Neuron (in vitro differentiated cells): ENCODE data around the gene LBX2.

Experiments
- H2AFZ ChIP-seq: one replicate; pipeline ENCODE4 v1.6.1; 2013; ENCODE audit warnings: low read depth, mild to moderate bottlenecking, inconsistent platforms, low read length, moderate library complexity
- H3K27me3 ChIP-seq: one replicate; pipeline ENCODE4 v1.6.1; 2013; ENCODE audit warnings: low read length; ENCODE audit not compliant: insufficient read depth
- H3K36me3 ChIP-seq: one replicate; pipeline ENCODE4 v1.6.1; 2013; ENCODE audit warnings: low read length; ENCODE audit not compliant: insufficient read depth
- H3K4me1 ChIP-seq: one replicate; pipeline ENCODE4 v1.6.1; 2013; ENCODE audit warnings: low read length; ENCODE audit not compliant: insufficient read depth
- H3K4me3 ChIP-seq: 2 replicates; pipeline ENCODE4 v1.5.1; 2013; ENCODE audit warnings: mild to moderate bottlenecking, low read length, moderate library complexity
- H3K9me3 ChIP-seq: one replicate; pipeline ENCODE4 v1.6.1; 2013; ENCODE audit warnings: low read length

LBX2 gene

GRCh38 chr2:74531666-74532065 lies 32.3 kb upstream of the LBX2 start:
- peaks cover 27% of the 10 kb centered on the region for H3K4me1 ChIP-seq
- H2AFZ ChIP-seq: no peak overlapping the region
- peaks cover 38% of the 10 kb centered on the region for H3K36me3 ChIP-seq
- no peak overlapping the region for H3K4me3 ChIP-seq
- no peaks in the 10 kb centered on the region for H3K27me3 ChIP-seq
- H3K9me3 ChIP-seq: no peaks in the 10 kb centered on the region

- Histone ChIP-seq H3K36me3 (peaks cover 49% of the 10 kb centered on the region), H3K27me3 (no peaks in the 10 kb centered on the region), H2AFZ (peak overlapping the region; percentile 62), H3K4me1 (peaks cover 27% of the 10 kb centered on the region), H3K9me3 (no peaks in the 10 kb centered on the region), H3K4me3 (peak overlapping the region; percentile 82)
These were observed 31.1 kb upstream of the LBX2 start for GRCh38 chr2:74530239-74531187.

DNA sequence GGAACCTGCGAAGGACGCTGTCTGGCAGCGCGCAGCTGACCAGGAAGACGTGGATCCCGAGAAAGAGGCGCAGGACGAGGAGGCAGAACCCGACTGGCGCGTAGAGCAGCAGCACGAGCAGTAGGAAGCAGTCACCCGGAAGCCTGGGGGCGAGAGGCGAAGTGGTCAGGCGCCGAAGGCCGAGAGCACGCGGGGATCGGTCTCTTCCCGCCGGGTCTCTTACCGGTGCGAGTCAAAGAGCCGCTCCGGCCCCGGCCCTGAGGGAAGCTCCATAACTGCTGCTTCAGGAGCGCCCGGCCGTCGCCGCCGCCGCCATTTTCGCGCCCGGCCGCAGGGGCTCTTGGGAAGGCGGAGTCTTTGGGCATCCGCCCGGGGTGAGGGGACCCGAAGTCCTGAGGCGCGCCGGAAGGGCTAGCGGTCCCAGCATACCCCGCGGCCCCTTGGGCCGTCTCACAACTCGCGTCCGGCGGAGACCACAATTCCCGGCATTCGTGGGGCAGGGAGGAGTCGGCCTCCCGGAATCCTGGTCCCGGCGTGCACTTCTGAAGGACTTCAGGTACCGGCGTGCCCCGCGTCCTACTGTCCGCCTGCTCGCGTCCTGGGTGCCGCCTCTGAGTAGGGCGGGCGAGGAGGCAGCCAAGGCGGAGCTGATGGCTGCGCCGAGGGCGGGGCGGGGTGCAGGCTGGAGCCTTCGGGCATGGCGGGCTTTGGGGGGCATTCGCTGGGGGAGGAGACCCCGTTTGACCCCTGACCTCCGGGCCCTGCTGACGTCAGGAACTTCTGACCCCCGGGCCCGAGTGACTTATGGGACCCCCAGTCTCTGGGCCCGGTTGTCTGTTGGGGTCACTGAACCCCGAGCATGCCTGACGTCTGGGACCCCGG lies 30.2 kb upstream of the LBX2 start, which contains the start of the genes AUP1 and HTRA2:
Gene AUP1 (minus strand): TSS at position 350 of the 882 bp plus-strand sequence. CDS start 77 bp downstream, at position 273.
Gene HTRA2 (plus strand): TSS at position 577 of the 882 bp plus-strand sequence. CDS start 74 bp downstream, at position 651.
- no peaks in the 10 kb centered on the region for H3K27me3 ChIP-seq
- peak within 1 kb of the TSS; percentile 62 for H2AFZ ChIP-seq
- peaks cover 27% of the 10 kb centered on the region for H3K4me1 ChIP-seq
- no peaks in the 10 kb centered on the region for H3K9me3 ChIP-seq
- peak within 1 kb of the TSS; percentile 82 for H3K4me3 ChIP-seq
- peaks cover 48% of the 10 kb centered on the region for H3K36me3 ChIP-seq

GRCh38 chr2:74528600-74529356 lies 29.4 kb upstream of the LBX2 start:
- H3K4me1 ChIP-seq: peaks cover 27% of the 10 kb centered on the region
- peak overlapping the region; percentile 82 for H3K4me3 ChIP-seq
- H2AFZ ChIP-seq: peak overlapping the region; percentile 52
- H3K27me3 ChIP-seq: no peaks in the 10 kb centered on the region
- H3K36me3 ChIP-seq: peaks cover 44% of the 10 kb centered on the region
- no peaks in the 10 kb centered on the region for H3K9me3 ChIP-seq

GRCh38 chr2:74527741-74528140 lies 28.3 kb upstream of the LBX2 start:
- peaks cover 38% of the 10 kb centered on the region for H3K36me3 ChIP-seq
- no peak overlapping the region for H3K4me3 ChIP-seq
- H3K9me3 ChIP-seq: no peaks in the 10 kb centered on the region
- peaks cover 27% of the 10 kb centered on the region for H3K4me1 ChIP-seq
- no peaks in the 10 kb centered on the region for H3K27me3 ChIP-seq
- no peak overlapping the region for H2AFZ ChIP-seq

GRCh38 chr2:74526649-74527230 lies 27.3 kb upstream of the LBX2 start:
- Histone ChIP-seq H3K36me3 (peaks cover 30% of the 10 kb centered on the region), H3K27me3 (peaks cover 10% of the 10 kb centered on the region), H3K4me3 (no peak overlapping the region), H3K9me3 (no peaks in the 10 kb centered on the region), H2AFZ (no peak overlapping the region), H3K4me1 (peaks cover 25% of the 10 kb centered on the region)

- H3K36me3 ChIP-seq: peaks cover 26% of the 10 kb centered on the region
- peaks cover 18% of the 10 kb centered on the region for H3K4me1 ChIP-seq
- no peaks in the 10 kb centered on the region for H3K9me3 ChIP-seq
- no peak within 1 kb of the TSS for H3K4me3 ChIP-seq
- H2AFZ ChIP-seq: no peak within 1 kb of the TSS
- peaks cover 14% of the 10 kb centered on the region for H3K27me3 ChIP-seq
These were observed 26.6 kb upstream of the LBX2 start, which contains the start of gene DQX1 for GRCh38 chr2:74525717-74526648. Gene DQX1, minus strand, starts transcription at chr2:74526231. Its CDS starts 502 bp downstream, at chr2:74525729.

DNA sequence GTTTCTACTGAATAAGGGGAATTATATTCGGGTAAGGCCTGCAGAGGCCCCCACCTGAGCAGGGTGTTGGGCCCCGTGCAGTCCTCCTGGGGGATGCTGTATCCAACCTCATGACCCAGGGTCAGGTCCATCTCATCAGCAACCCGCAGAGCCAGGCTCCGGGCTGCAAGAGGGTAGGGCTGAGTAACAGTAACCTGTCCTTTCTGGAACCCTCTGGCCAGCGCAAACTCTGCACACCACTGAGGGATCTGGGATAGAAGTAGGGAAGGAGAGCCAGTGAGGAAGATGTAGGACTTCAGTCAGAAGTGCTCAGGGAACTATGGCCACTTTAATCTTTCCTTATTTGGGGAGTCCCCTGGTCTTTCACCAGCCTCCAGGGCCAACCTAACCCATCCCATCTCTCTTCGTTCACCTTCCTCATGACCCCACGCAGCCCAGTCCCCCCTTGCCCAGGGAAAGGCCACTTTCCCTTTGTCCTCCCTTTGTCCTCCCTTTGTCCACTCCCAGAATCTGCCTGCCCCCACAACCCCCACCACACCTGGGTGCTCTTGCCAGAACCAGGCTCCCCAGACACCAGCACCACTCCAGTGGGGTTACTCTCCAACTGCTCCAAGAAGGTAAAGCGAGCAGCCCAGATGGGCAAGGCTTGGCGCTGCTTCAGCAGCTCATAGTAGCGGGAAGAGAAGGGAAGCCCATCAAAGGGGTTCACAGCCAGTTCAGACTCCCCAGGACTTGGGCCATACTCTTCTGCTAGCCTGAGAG lies 25.7 kb upstream of the LBX2 start:
- no peaks in the 10 kb centered on the region for H3K9me3 ChIP-seq
- H3K27me3 ChIP-seq: peaks cover 22% of the 10 kb centered on the region
- no peak overlapping the region for H3K4me3 ChIP-seq
- H3K4me1 ChIP-seq: peaks cover 12% of the 10 kb centered on the region
- H2AFZ ChIP-seq: no peak overlapping the region
- peaks cover 26% of the 10 kb centered on the region for H3K36me3 ChIP-seq

GRCh38 chr2:74524005-74524404 lies 24.6 kb upstream of the LBX2 start:
- Histone ChIP-seq H3K4me3 (no peak overlapping the region), H3K9me3 (no peaks in the 10 kb centered on the region), H3K4me1 (peaks cover 10% of the 10 kb centered on the region), H3K27me3 (peaks cover 33% of the 10 kb centered on the region), H3K36me3 (peaks cover 26% of the 10 kb centered on the region), H2AFZ (no peak overlapping the region)

DNA sequence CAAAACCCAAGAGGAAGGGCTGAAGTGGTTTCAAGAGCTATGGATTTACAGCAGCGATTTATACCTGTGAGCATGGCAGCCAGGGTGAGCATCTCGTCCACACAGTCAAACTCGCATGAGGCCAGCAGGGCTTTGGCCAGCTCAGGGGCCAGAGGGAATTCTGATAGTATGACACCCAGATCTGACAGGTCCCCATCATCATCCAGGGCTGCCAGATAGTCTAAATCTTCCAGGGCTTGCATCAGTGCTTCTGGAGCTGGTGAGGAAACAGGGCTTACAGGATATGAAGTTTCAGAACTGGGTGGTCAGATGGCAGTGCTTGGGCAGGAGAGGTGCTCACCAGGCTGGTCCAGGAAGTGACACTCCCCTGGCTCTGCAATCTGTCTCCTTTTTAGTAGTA lies 23.1 kb upstream of the LBX2 start:
- Histone ChIP-seq H2AFZ (no peak overlapping the region), H3K27me3 (peaks cover 48% of the 10 kb centered on the region), H3K4me3 (no peak overlapping the region), H3K9me3 (no peaks in the 10 kb centered on the region), H3K36me3 (peaks cover 19% of the 10 kb centered on the region), H3K4me1 (no peaks in the 10 kb centered on the region)

- H3K36me3 ChIP-seq: no peaks in the 10 kb centered on the region
- peaks cover 90% of the 10 kb centered on the region for H3K27me3 ChIP-seq
- H3K4me1 ChIP-seq: no peaks in the 10 kb centered on the region
- H3K4me3 ChIP-seq: no peak overlapping the region
- no peak overlapping the region for H2AFZ ChIP-seq
- peaks cover 14% of the 10 kb centered on the region for H3K9me3 ChIP-seq
These were observed 17.2 kb upstream of the LBX2 start for GRCh38 chr2:74516650-74517049.
